GM19397 (cell line): ENCODE data around the gene ZNF568.

Source experiments
- ATAC-seq: cut with Tn5 transposase; IDR thresholded peaks from one replicate; pipeline ENCODE4 v1.9.1; 2021; ENCODE audit warnings: mild to moderate bottlenecking, moderate library complexity; ENCODE audit not compliant: unreplicated experiment

ZNF568 gene

GRCh38 chr19:36997843-36998235 is 81.7 kb downstream of the ZNF568 start:
- no peak for ATAC-seq

DNA sequence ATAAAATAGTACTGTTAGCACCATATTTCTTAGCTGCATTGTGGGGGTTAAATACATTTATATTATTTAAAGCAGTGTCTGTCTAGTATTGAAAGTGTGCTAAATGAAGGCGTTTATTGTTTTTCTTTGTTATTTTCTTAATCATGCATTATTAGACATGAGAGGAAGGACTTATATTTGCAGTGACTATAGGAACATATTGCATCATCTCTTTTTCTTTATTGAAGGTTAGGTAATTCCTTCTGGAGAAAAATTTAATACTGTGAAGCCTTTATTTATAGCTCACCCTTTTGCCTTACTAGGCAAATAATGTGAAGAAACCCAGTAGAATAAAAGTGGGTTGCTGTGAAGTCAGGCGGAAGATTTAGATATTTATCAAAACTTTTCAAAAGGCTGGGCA is 83.2 kb downstream of the ZNF568 start:
- ATAC-seq: no peak

- ATAC-seq: no peak
Measured at GRCh38 chr19:37007587-37008220, 91.6 kb downstream of the ZNF568 start.

DNA sequence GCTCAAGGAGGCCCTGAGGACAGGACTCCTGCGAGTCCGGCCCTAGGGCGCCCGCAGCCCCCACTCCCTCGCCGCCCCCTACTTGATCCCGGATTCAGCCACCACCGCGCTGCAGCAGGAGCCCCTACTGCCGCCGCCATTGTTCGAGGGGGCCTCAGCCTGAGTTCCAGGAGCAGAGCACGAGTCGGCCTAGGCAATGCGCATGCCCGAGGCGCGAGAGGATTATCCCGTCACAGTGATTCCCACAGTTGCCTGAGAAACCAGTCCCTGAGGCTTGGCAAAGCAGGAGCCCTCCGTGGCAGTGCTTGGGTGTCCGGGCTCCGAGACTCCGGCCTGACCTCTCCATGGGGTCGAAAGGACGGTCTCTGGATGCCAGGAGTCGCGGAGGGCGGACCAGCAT is 93.7 kb downstream of the ZNF568 start:
- no peak for ATAC-seq

DNA sequence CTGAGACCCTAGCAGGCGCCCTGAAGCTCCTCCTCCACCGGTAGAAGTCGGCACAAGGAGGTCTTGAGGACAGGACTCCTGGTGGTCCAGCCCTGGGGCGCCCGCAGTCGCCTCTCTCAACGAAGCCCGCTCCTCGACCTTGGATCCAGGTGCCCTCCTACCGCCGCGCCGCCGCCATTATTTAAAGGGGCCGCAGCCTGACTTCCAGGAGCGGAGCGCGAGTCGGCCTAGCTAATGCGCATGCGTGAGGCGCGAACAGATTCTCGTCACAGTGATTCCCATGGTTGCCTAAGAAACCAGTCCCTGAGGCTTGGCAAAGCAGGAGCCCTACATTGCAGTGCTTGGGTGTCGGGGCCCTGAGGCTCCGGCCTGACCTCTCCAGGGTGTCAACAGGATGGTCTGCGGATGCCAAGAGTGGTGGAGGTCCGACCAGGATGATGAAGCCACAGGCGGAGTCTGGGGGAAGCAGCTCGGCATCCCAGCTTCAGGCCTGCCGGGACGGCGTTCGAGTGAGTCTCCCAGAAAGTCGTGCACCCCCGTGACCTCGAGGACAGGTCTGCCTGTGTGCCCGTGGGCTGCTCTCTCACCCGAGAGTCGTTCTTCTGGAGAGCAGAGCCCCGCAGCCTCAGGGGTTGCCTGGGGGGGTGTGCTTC is 96.1 kb downstream of the ZNF568 start:
- ATAC-seq: no peak

DNA sequence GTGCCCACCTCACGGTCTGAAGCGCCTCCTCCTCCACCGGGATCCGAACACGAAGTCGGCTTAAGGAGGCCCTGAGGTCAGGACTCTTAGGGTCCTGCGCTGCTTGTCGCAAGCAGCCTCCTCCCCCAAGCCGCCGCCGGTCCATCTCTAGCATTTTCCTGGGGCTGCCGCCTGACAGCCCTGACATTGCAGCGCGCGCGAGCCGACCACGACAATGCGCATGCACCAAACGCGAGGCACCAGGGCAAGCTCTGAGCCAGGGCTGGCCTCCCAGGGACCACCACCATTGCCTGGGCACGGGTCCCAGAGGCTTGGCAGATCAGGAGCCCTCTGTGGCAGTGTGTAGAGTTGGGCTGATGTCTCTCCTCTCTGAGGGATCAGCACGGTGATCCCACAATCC is 98.3 kb downstream of the ZNF568 start:
- ATAC-seq: no peak

DNA sequence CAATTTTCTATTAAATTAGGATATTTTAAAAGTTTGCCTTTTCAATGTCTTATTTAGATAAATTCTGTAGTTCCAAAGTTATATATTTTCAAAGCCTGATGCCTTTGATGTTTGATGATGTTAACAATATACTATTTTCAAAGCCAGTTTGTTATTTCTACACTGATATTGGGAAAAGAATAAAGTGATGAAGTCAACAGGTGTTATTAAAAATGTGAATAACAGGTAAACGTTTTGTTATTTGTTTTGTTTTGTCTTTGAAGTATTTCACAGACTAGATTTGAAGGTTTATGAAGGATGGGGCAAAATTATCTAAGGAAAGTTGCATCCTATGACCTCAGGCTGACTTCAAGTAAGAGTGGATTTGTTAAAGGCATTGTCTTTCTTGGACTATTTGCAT is 129.0 kb downstream of the ZNF568 start:
- no peak for ATAC-seq
